GM18861 (cell line): ENCODE measurements around the gene FRG2C.
"Not testable (repeated sequence)": the region's sequence is repeated elsewhere in the genome, so short reads cannot be mapped to it uniquely, and the experiment has no call there.

Source experiments
- ATAC-seq: cut with Tn5 transposase; IDR thresholded peaks from one replicate; pipeline ENCODE4 v1.9.1; 2021; ENCODE audit not compliant: unreplicated experiment

Gene FRG2C

DNA sequence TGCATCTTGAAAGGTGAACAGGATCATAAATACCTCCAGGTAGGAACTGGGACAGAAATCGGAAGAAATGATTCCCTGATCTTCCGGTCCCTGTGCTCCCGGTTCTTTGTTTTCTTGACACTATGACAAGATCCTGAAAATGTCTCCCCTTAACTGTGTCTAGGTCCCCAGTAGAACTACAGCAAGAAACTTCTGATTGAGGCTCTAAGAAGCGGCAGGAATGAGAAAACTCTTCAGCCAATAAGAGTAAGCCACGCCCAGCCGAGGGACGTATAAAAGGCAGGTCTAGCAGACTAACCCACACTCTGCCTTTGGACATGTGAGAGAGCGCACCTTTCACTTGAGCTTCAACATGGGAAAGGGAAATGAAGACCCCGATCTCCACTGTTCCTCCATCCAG lies at the start of gene FRG2C:
Gene FRG2C, plus strand, starts transcription at position 301 of the 400 bp plus-strand sequence. Its CDS starts 52 bp downstream, at position 353.
- not testable (repeated sequence) for ATAC-seq

DNA sequence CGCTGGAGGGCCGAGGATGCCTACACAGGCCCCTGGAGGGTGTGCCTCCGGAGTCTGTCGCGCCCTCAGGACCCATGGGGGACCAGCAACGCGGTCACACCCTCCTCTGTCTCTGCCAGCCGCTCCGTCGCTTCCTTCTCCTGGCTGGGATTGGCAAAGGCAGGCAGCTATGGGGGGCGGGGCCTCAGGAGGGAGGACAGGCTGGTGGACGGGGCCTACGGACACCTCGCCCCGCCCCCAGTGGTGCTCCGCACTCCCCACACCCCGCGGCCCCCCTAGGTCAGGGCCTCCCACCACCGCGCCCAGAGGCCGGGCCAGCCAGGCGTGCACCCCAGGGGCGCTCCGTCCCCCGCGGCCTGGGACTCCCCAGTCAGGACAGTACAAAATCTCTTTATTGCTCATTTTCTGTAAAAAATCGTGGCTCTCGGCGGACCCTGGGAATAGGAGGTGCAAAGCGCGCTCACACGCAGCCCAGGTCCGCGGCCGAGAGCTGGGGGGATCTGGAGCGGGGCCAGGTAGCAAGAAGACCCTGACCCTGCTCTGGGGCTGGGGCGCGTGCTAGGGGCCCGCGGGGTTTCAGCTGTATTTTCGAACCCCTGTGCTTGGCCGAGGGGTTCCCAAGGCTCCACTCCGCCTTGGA lies 45.3 kb upstream of the FRG2C start:
- ATAC-seq, result not testable (repeated sequence)

DNA sequence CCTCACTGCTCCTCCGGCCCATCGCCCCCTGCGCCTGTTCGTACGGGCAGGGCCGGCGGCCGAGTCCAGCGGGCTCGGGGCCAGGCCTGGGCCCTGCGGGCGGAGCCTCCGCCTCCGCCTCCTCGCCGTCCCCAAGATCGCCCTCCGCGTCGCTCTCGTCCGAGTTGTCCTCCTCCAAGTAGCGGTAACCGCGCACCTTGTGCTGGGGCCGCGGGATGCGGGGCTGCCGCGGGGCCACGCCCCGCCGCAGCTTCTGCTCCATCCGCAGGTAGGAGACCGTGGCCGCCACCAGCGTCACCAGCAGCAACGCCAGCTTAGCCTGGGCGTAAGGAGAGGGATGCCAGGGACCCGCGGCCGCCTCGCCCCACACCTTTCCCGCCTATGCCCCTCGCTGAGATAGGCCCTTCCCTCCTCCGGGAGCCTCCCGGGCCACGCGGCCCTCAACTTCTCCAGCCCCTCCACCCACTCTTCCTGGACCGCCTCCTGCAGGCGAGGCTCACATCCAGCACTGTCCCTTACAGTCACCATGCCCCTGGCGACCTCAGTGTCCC lies 44.6 kb upstream of the FRG2C start:
- ATAC-seq, result not testable (repeated sequence)

DNA sequence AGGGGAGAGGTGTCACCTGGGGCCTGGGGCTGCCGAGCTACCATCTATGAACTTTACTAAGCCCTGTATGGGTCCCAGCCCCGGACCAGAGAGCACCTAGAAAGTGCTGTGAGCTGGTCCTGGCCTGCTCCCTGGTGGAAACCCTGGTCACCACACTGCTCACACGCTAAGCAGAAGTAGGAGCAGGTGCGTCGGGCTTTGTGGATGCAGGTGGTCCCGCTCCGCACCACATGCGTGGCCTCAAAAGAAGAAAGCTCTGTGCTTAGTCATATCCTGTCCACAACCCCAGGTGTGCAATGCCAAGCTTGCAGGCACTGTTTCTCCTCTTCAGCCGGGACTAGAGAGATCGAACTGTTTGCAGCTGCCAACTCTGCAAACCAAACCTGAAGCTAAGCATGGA lies 42.4 kb upstream of the FRG2C start:
- ATAC-seq, result not testable (repeated sequence)

DNA sequence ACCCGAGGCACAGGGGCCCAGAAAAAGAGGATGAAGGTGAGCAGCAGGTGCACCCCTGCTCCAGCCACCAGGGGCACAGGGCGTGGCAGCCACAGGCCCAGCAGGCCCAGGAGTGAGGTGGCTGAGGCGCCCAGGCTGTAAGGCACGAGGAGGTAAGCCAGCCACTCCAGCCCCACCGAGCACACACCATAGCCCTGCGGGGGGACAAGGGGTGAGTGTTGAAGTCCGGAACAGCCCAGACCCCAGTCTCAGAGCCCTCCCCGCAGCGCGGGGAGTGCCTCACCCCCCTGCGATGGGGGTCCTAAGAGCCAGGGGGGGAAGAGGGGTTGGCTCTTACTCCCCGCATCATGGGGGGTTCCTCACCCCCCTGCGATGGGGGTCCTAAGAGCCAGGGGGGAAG lies 40.5 kb upstream of the FRG2C start:
- ATAC-seq, result not testable (repeated sequence)

DNA sequence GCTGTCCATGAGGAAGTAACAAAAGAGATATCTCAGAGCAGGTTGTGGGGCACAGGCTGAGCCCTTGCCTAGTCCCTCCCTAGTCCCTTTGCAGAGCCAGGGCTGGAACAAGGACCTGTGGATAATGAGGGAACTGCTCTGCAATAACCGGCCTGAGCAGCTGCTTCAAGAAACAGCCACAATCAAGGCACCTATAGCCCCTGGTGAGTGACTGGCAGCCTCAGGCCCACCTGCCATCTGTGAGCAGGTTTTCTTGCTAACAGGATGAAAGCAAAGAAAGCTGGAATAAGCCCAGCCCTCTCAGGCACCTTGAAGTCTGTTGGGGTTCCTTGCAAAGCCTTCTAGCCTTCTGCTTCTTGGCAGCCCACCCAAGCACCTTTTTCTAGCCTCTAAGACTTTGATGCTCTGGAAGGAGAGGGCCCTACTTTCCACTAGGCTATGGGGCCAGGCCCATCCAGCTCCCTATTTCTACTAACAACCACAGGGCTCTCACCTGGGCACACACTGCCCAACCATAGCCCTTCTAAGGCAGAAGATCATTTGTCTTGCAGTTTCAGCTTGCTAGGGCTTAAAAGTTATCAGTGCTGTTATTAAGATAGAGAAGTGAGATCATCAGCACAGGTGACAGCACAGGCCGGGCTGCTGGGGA lies 33.1 kb upstream of the FRG2C start:
- ATAC-seq, result not testable (repeated sequence)

DNA sequence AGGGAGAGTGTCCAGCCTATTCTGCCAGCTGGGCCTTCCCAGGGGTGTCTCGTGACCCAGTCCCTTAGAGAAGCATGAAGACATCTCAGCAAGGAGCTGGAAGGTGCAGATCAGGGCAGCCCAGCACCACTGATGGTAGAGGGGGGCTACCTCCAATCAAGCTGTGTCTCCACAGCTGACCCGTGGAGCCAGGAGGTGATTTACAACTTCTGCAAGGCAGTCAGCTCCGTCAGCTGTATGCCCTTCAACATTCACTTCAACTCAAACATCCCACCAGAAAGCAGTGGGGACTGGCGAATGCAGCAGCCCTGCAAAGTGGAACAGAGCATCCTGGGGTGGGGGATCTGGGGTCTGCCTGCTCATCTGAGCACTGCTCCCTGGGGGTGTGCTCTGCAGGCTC lies 32.6 kb upstream of the FRG2C start:
- no peak for ATAC-seq

DNA sequence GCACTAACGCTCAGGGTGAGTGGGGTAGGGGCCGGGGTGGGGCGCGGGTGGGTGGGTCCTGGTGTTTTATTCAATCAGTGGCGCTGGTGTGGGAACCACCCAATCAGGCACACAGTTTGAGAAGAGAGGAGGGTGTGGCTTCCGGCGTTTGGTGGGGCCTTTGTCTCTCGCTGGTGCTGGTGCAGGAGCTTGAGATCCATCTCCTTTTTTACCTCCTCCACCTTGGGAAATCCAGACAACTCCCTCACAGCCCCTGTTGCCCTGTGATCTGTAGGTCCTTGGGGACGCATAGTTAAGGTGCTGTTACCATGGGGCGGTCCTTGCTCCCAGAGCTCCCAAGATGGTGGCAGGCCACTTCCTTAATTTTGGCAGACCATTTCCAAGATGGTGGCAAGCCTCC lies 25.2 kb upstream of the FRG2C start:
- ATAC-seq, result not testable (repeated sequence)

DNA sequence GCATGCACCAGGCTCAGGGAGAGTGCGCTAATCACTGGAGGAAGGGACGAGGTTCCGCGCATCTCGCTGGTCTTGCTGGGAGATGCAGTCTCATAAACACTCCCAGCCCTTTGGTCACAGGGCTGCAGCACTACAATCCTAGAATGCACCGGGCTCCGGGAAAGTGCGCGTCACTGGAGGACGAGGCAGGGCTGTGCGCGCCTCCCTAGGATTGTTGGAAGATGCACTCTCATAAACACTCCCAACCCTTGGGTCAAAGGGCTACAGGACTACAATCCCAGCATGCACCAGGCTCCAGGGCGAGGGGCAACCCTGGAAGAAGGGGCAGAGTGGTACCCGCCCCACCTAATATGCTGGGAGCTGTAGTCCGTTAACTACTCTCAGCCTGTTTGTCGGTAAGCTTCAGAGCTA lies 23.0 kb upstream of the FRG2C start:
- not testable (repeated sequence) for ATAC-seq

DNA sequence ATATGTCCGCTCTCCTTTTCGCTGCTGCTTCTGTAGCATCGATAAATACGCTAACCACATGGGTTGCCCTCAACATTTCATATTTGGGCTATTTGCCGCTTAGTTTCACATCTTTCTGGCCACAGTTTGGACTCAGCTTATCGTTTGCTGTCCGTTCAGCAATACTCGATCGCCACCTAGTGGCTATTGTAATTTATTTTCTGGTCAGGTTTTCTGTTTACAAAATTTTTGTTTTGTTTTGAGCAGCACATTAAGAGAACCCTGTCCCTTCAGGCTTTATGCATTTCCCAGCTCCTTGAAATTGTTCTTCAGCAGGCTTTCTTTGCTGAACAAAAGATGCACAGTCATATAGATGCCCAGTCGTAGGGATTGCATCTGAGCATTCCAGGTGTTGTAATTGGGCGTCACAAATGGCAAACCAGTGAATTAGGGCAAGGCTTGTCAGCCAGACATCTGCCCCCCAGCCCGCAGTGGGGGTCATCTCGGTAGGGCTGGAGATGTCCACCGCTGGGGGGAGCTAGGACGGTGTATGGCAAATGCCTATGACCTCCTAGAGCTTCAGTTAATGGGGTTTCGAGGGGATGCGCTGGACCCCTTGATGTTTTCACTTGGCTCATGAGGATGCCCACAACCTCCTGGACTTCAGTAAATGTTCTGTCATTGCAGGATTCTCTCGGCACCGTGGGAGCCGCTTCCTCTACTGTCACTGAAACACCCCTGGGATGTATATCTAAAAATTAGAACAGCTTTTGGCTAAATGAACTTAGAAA lies 20.9 kb upstream of the FRG2C start:
- ATAC-seq, result not testable (repeated sequence)

DNA sequence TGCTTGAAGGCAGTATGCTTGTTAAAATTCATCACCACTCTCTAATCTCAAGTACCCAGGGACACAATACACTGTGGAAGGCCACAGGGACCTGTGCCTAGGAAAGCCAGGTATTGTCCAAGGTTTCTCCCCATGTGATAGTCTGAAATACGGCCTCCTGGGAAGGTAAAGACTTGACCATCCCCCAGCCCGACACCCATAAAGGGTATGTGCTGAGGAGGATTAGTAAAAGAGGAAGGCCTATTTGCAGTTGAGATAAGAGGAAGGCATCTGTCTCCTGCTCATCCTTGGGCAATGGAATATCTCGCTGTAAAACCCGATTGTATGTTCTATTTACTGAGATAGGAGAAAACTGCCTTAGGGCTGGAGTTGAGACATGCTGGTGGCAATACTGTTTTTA lies 18.6 kb upstream of the FRG2C start:
- not testable (repeated sequence) for ATAC-seq

DNA sequence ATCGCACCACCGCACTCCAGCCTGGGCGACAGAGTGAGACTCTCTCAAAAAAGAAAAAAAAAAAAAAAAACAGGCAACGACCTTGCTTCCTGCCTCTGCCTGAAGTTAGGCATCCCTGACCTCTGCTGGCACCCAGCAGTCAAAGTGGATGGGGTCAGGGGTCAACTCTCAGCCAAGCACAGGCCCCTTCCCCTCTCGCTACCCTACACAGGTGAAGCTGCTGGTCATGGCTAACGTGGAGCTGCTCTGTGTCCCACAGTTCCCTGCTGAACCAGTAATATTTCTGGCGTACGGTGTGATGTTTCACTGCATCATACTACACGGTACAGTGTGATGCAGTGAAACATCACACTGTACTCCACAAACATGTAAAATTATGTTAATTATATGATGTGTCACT lies 13.9 kb upstream of the FRG2C start:
- no peak for ATAC-seq

DNA sequence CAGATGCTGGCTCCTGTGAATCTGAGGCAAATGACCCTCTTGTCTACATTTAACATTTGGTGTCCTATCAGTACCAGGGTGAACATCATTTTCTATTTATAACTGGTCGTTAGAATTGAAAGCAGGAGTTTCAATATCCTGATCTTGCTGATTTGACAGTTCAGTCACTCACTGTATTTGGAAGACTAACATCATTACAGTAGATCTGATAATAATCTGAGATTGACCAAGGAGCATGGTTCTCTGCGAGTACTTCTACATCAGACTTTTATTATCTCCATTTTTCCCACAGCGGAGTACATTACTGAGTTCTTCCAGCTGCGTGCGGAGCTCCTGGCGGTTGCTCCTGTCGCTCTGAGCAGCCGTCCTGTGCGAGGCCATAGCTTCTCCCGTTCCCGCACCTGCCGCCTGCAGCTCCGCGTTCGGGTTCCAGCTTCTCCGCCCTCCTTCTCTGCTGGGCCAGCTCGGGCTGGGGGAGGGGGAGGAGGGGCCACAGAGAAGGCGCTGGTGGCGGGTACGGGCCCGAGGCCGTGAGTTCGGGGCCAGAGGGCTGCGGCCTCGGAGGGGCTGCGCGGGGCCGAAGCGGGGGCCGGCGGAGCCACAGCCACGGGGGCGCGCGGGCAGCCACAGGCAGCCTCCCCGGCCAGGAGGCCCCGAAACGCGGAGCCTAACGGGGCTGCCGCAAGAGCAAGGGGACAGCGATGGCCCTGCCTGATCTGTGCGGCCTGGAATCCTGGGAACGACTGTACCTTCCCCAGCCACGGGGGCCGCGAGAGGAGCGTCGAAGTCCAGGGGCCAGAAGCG lies 8.8 kb upstream of the FRG2C start:
- not testable (repeated sequence) for ATAC-seq

DNA sequence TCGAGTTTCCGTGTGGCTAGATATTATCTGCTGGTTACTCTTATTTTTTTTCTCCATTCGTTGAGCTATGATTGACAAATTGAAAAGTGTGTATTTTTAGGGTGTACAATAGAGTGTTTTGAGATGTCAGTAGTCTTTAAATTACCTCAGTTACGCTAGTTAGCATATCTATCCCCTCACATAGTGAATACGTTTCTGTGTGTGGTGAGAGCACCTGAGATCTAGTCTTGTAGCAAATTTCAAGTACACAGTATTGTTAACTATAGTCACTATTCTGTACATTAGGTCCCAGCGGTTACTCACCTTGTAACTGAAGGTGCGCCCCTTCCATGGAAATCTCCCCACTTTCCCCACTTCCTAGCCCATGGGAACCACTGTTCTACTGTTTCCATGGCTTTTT lies 8.2 kb upstream of the FRG2C start:
- not testable (repeated sequence) for ATAC-seq

DNA sequence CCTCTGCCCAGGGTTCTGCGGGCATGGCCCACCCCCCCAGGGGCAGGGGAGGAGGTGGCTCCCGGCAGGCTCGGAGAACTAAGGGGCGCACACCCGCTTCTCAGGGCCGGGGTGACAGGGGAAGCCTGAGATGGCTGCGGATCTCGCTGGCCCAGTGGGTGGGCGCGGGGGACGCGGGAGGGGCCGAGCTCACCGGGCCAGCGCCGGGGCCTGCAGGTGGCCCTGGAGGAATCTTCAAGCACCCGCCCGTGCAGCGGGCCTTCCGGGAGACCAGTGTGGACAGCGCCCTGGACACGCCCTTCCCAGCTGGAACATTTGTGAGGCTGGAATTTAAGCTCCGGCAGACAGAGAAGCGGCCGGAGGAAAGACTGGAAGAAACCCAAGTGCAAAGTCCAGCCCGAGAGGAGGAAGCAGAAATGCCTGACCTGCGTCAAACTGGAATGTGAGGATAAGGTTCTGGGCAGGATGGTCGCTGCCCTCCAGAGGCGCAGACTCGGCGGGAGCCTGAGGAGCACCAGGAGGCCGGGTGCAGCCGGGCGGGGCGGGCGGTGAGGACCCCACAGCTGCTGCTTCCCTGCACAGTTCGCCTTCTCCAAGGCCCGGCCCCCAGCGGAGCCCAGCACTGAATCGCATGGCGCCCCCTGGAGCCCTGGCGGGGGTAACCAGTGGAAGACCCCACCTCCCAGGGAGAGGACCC lies 5.6 kb upstream of the FRG2C start:
- ATAC-seq, result not testable (repeated sequence)

DNA sequence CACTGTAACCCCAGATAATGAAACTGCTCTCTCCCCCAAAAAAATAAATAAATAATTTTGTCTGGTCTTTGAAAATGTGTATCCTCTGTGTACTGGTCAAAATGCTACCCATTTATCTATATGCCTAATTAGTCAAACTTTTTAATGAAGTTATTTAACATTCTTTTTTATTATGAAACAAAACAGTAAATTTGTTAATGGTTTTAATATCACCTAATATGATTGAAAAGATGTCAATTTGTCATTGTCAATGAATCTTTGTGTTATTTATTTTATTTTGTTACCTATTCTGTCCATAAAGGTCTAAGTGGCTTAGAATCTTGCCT lies 5.1 kb upstream of the FRG2C start:
- ATAC-seq, result not testable (repeated sequence)

DNA sequence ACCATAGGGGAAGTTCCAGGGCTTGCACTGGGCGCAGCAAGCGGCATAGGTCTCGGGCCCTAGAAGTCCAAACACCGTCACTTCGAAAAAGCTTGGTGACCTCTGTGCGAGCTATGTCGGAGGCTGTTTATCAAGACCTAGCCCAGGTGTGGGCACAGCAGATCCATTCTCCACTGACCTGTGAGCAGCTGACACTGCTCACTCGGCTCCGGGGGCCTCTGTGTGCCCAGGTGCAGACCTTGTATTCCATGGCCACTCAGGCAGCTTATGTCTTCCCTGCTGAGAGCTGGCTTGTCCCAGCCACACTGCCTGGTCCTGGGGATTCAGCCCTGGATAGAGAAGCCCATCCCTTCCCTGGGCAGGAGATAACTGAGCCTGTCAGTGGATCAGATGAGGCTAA lies 1.5 kb downstream of the FRG2C start:
- ATAC-seq, result not testable (repeated sequence)

DNA sequence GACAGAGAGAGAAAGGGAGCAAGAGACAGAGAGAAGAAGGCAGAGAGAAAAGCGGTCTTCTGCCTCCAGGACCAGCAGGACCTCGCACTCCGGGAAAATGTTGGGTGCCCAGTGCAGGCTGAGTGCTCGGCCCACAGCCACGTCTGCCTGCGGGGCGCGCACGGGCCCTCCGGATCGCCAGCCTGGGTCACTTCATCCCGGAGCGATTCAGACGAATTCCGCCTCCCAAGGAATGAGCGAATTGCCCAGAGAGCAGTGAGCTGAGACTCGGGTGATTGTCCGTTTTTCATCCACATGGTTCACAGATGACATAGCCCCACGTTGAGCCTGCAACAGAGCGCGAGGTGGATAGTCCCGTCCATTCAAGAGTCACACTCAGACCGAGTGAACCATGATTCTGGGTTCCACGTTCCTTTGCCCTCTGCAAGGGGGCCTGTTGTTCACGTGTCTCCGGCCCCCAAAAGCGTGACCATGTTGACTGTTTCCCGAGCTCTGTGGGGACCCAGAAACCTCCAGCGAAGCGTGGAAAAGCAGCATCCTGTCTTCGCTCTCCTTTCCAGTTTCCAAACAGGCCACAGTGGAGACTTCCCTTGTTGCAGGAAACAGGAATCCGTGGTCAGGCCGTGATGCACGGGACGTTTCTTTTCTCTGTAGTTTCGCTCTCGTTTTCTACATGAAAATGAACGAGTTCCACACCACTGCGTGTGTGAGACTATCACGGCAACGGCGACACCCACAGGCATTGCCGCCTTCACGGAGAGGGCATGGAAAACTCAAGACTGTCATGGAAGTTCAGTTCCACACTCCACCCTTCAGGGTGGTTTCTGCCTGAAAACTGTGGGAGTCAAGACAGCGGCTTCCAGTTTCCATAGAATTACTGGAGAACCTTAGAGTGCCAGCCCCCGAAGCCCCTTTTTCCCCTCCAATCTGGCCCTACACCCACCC lies 3.9 kb downstream of the FRG2C start:
- ATAC-seq, result not testable (repeated sequence)

DNA sequence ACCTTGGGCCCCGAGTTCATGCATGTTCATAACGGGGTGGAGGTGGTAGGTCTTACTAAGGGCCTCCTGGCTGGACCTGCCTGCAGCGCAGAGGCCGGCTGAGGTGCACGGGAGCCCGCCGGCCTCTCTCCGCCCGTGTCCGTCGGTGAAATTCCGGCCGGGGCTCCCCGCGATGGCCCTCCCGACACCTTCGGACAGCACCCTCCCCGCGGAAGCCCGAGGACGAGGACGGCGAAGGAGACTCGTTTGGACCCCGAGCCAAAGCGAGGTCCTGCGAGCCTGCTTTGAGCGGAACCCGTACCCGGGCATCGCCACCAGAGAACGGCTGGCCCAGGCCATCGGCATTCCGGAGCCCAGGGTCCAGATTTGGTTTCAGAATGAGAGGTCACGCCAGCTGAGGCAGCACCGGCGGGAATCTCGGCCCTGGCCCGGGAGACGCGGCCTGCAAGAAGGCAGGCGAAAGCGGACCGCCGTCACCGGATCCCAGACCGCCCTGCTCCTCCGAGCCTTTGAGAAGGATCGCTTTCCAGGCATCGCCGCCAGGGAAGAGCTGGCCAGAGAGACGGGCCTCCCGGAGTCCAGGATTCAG lies 4.7 kb downstream of the FRG2C start:
- ATAC-seq, result not testable (repeated sequence)
